ENCODE measurements around the gene AGO3. TPM values are rescaled to one million over a fixed set of nuclear protein-coding genes. Genes with fewer than 3 reads are reported as not detected.
"Not testable (repeated sequence)": the region's sequence is repeated elsewhere in the genome, so short reads cannot be mapped to it uniquely, and the experiment has no call there.

The AGO3 gene
- total RNA-seq, 1 experiment from 2014 or later: 29.7 TPM

DNA sequence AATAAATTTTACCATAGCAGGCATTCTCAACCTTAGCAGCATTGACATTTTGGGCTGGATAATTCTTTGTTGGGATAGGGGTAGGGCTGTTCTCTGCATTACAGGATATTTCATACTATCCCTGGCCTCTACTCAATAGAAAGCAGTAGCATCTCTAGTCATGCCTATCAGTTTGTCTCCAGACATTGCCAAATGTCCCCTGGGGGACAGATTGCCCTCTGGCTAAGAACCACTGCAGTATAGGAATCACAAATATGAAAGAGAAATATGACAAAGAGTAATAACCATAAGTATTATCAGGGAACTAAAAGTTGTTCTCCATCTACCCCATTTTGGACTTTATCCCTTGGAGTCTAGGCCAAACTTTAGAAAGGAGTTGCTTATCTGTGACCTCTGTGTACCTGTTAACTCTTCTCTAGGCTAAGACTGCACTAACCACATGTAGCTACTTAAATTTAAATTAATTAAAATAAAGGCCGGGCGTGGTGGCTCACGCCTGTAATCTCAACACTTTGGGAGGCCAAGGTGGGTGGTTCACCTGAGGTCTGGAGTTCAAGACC lies 76.1 kb downstream of the AGO3 start:
- no peak for DNase-seq (ENCODE audit: low spot score)

DNA sequence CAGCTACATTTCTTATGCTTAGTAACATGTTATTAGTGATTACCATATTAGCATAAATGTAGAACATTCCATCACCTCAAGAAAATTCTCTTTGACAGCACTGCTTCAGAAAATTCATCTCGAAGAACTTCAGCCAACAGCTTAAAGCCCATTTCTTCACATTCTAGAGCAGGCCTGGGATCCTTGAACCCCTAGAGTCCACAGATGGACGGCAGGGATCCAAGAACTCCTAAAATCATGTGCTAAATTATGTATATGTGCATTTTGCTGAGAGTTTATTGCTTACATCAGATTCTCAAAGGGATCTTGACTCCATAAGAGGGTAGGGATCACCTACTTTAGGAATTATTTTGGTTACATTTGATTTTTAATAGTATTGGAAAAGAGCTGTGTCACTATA lies 76.8 kb downstream of the AGO3 start:
- no peak for DNase-seq (ENCODE audit: low spot score)

DNA sequence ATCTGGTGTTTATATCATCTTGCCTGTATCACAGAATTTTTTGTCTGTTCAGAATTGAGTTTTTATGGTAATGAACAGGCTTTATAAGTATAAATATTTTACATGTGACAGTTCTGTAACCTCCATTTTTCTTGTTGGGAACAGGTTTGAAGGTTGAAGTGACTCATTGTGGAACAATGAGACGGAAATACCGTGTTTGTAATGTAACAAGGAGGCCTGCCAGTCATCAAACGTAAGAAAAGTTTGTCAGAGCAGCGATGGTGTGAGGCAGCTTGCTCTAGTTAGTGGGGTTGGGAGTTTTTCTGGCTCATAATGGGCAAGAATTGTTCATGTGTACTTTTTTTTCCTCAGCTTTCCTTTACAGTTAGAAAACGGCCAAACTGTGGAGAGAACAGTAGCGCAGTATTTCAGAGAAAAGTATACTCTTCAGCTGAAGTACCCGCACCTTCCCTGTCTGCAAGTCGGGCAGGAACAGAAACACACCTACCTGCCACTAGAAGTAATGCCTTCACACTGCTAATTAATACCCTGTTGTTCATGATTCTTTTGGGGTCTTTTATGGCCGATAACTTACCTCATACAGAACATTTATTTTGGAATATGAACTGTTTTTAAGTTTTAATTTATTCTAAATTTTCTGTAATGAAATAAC lies 77.8 kb downstream of the AGO3 start:
- DNase-seq (ENCODE audit: low spot score): peak; percentile 1

DNA sequence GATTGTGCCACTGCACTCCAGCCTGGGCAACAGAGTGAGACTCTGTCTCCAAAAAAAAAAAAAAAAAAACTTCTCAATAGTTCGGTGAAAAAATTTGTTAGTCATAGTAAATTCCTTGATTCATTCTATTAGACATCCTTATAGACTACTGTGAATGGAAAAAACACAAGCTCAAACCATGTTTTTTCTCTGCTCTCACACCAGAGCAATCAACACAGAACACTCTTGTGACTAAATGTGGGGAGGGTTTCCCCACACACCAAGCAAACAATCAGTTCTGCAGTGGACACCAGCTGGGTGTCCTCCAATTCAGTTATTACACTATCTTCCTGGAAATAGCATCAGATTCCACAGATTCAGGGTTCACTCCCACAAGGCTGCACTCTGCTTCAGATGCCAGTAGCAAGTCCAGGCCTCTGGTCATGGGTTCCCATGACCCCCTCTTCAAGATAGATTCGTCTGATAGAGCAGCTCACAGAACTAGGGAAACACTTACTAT lies 83.9 kb downstream of the AGO3 start:
- no peak for DNase-seq (ENCODE audit: low spot score)

DNA sequence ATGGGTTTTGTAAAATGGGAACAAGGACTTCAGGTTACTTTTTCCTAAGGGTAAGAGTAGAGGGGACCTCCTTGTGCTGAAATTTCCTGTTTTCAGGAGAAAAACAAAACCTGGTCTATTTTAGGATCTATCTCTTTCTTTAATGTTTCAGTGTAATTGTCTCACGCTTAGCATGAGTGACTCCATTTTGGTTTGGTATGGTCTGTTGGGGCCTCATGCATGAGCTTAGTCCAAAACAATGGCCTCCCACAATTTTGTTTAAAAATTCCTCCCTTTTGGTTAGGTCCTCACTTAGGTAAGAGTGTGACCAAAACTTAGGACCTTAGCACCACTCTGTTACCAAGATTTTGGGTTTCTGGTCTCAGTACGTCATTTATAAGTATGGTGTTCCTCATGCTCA lies 85.8 kb downstream of the AGO3 start:
- DNase-seq (ENCODE audit: low spot score): no peak

DNA sequence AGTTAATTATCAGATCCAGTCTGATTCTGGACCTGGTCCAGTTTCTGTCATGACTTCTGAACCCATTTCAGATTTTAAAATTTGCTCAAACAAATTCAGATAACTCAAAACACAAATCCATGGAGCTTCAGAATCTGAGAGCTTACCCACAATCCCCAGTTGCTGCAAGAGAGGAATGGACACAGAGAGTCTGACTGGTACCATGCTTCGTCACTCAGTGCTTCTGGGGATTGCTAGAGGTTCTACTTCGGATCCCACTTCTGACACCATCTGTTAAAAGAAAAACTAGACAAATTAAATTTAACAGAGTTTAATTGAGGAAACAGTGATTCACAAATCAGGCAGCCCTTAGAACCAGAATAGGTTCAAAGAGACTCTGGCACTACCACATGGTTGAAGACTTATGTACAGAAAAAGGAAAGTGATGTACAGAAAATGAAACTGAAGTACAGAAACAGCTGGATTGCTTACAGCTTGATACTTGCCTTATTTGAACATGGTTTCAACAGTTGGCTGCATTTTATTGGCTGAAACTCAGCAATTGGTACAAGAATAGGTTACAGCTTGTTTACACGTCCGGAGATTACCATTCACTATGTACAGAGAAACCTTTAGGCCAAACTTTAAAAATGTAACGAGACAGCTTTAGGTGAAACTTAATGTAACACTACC lies 92.3 kb downstream of the AGO3 start:
- DNase-seq (ENCODE audit: low spot score): no peak

GRCh38 chr1:36024024-36024423 lies 93.1 kb downstream of the AGO3 start:
- DNase-seq (ENCODE audit: low spot score): not testable (repeated sequence)

GRCh38 chr1:36024847-36025246 lies 93.9 kb downstream of the AGO3 start:
- no peak for DNase-seq (ENCODE audit: low spot score)

DNA sequence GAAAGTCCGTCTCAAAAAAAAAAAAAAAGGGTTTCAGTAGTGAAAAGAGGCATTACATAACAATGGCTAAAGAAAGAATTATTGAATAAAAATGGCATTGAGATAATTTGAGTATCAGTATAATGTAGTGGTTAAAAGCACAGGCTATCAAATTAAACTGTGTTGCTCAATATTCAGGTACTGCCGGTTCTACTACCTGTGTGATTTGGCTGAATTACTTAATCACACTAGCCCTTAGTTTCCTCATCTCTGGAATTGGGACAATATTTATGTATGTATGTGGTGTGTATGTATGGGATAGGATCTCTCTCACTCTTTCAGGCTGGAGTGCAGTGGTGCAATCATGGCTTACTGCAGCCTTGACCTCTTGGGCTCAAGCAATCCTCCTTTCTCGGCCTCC lies 96.9 kb downstream of the AGO3 start:
- DNase-seq (ENCODE audit: low spot score): no peak

GRCh38 chr1:36031441-36031840 lies 100.5 kb downstream of the AGO3 start:
- DNase-seq (ENCODE audit: low spot score): no peak

DNA sequence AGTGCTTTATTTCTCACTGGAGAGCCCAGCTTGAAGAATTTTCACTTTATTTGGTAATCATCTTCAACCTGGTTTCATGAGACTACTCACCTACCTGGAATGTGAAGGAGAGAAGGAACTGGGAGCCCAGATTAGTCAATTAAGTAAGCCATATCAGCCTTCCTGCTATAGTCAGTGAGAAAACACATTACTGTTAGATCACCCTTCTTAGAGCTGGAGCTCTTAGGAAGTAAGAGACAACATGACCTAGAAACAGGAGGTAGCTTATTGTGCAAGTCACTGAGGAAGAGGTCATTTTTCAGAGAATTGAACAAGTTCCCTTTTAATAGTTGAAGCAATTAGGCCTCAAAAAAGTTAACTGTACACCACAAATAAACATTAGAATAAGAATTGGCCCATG lies 103.8 kb downstream of the AGO3 start:
- DNase-seq (ENCODE audit: low spot score): no peak

DNA sequence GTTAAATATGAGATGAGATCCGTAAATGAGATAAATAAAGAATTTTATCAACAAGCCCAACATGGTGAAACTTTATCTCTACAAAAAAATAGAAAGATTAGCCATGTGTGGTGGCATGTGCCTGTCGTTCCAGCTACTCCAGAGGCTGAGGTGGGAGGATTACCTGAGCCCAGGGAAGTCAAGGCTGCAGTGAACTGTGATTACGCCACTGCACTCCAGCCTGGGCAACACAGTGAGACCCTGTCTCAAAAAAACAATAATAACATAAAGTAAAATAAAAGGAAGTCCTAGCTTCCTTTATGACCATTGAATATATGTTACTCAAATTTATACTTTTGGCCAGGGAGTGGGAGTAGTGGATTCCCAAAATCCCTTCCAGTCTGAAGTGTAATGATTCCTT lies 104.2 kb downstream of the AGO3 start:
- DNase-seq (ENCODE audit: low spot score): no peak

GRCh38 chr1:36040238-36040637 lies 109.3 kb downstream of the AGO3 start:
- no peak for DNase-seq (ENCODE audit: low spot score)

GRCh38 chr1:36051821-36052220 lies 120.9 kb downstream of the AGO3 start:
- no peak for DNase-seq (ENCODE audit: low spot score)

GRCh38 chr1:36053978-36054377 lies 123.1 kb downstream of the AGO3 start:
- no peak for DNase-seq (ENCODE audit: low spot score)

DNA sequence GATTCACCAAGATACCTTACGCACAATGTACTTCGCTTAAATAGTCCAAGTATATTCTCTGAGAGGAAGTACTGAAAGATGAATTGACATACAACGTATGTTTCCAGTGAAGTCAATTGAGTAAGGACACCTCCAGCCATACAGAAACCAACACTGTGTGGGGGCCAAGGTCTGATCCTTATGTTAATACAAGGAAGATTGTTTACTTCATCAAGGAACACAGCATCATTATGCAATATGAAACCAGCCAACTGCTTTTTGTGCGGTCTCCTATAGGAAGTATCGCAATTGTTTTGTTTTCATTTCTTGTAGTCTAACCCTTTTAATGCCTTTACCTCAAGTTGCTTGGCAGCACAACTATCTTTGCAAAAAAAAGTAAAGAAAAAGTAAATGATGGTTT lies 124.8 kb downstream of the AGO3 start:
- DNase-seq (ENCODE audit: low spot score): no peak

DNA sequence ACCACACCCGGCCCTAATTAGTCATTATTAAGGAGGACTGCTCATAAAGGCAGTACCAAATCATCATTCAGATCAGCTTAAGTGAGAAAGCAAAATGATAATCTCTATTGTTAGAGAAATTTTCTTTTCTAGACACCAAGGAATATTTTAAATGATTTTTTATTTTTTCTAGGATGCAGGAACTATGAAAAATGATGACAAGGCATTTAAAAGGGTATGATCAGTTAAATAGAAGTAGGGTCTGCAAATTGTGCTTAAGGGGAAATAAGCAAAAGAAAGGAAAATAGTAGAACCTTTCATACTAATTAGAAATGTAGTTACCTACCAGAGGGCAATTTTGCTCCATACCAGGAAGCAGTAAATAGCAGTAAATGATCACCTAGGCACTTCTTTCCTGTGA lies 131.4 kb downstream of the AGO3 start:
- DNase-seq (ENCODE audit: low spot score): no peak

DNA sequence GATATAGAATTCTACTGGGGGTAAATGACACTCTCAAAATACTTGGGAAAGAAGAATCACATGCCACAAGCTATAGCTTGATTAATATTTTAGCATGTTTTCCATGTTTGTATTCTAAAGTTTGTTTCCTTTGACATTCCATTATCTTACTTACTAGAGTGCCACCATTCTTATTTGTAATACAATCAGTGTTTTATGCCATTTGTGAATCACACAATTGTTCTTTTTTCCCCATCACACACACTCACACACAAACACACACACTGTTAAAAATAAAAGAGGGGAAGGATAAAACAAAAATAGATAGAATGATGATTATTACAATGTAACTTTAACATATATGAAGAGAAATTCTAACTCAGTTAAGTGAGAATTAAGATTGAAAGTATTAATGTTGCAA lies 137.0 kb downstream of the AGO3 start:
- DNase-seq (ENCODE audit: low spot score): no peak

GRCh38 chr1:36068866-36069265 lies 138.0 kb downstream of the AGO3 start:
- DNase-seq (ENCODE audit: low spot score): no peak

GRCh38 chr1:36070349-36070748 lies 139.4 kb downstream of the AGO3 start:
- no peak for DNase-seq (ENCODE audit: low spot score)

DNA sequence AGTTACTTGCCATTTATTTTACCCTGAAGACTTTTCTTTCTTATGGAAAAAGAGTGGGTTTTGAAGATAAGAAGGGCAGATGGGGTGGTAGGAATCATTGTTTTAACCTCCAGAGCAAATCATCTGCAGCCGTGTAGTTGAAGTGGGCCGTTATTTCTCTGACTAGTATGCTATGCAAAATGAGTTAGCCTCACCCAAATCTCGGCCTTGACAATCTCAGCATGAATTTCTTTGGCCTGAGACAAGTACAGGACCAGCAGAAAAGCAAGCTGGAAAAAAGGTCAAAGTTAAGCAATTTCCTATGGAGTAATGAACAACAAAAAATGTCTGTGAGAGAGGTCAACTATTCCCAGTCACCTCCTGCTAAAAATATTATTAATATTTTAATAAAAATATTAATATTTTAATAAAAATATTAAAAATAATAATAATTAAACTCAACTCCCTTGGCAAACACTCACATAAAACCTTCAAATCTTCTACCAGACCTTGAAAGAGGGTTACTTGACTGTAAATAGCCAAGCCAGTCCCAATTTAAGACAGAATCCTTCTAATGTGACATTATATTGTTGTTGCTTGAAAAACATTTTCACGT lies 146.2 kb downstream of the AGO3 start:
- no peak for DNase-seq (ENCODE audit: low spot score)

DNA sequence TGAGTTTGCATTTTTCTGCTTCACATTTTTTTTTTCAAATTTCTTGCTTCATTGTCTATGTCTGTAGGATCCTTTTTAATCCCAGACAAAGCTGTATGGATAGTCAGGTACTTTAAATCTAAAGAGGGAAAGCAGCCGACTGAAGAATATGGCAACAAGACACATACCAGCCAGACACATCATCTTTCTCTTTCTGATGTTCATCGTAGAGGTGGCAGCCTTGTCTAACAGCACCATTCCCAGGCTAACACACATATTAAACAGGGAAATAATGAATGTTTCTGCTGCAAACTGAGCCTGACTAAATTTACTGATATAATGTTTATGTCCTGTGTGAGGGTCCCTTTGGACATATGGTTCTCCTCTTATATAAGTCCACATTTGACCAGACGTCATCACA lies 149.3 kb downstream of the AGO3 start:
- no peak for DNase-seq (ENCODE audit: low spot score)

DNA sequence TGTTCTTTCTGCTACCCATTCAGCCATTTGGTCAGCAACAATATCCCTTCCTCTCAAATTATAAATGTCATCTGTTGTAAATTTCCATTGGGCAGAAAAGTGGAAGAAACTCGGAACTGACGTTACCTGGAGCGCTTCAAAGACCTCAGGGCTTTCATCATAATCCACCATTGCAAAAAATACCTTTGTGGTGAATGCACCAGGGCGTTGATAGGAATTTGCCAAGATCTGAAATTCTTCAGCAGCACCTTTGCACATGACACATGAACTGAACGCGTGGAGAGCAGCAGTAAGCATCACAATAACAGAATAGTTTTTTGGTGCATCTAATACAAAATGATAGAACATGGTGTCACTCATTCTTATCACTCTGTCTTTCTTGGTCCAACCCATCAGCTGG lies 149.9 kb downstream of the AGO3 start:
- DNase-seq (ENCODE audit: low spot score): no peak

All from HT-29 (cell line).